HG03558 (cell line): ENCODE data around the gene VAT1L.

Experiments
- ATAC-seq: cut with Tn5 transposase; IDR thresholded peaks from one replicate; pipeline ENCODE4 v1.9.1; 2021; ENCODE audit warnings: moderate number of reproducible peaks; ENCODE audit not compliant: unreplicated experiment; ENCODE audit errors: extremely low read depth

Gene VAT1L

GRCh38 chr16:77827032-77827431 is 38.7 kb downstream of the VAT1L start:
- no peak for ATAC-seq

GRCh38 chr16:77833921-77834634 is 45.7 kb downstream of the VAT1L start:
- ATAC-seq, result no peak

GRCh38 chr16:77834635-77835540 is 46.5 kb downstream of the VAT1L start:
- ATAC-seq, result no peak

DNA sequence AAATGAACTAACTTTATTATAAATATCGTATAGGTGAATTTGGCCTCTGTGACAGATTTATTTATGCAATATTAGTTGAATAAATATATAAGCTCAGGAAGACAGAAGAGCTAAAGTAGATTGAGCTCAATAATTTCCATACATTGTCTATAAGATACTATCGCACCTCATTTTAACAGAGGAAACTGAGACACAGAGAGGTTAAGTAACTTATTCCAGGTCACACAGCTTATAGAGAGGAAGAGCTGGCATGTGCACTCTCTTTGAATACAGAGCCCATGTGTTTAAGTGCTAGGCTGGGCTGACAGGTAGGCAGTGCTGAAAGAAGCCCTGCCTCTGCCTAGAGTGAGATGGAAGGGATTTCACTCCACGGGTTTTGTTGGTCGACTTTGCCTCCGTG is 48.4 kb downstream of the VAT1L start:
- ATAC-seq, result no peak

GRCh38 chr16:77838597-77839255 is 50.4 kb downstream of the VAT1L start:
- ATAC-seq, result no peak

GRCh38 chr16:77840093-77840492 is 51.7 kb downstream of the VAT1L start:
- ATAC-seq, result no peak

DNA sequence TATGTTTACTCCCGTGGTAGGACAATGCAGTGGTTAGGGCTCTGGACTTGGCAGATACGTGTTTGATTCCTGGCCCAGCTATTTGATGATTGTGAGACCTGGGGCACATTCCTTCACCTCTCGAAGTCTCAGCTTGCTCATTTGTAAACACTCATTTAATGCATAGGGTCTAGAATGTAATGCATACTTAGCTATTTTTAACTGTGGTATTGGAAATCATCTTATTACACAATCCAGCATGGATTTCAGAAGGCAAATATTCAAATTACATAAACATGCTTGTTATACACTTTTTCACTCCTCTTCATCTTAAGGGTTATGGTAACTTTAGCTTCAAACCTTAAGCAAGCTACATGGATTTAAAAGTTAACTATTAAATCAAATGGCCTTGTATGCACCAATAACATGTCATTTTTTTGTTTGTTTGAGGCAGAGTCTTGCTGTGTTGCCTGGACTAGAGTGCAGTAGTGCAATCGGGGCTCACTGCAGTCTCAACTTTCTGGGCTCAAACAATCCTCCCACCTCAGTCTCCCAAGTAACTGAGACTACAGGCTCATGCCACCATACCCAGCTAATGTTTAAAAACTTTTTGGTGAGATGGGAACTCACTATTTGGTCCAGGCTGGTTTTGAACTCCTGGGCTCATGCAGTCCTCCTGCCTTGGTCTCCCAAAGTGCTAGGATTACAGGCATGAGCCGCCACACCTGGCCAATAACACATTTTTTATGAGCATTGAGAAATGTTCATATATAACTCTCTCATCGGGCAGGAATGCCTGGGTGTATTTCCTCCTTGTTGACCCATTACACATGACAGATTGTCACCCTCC is 52.5 kb downstream of the VAT1L start:
- no peak for ATAC-seq

DNA sequence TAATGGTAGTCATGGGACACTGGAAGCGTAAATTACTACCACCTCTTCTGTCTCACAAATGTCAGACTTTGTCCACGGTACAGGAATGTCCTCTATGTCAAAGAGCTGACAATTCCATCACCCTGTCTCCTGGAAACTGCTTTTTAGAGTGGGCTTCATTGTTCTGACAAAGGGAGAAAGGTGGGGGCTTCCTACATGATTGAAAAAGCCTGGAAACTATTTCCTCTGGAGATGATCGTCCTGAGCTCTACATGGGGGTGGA is 53.1 kb downstream of the VAT1L start:
- ATAC-seq, result no peak

DNA sequence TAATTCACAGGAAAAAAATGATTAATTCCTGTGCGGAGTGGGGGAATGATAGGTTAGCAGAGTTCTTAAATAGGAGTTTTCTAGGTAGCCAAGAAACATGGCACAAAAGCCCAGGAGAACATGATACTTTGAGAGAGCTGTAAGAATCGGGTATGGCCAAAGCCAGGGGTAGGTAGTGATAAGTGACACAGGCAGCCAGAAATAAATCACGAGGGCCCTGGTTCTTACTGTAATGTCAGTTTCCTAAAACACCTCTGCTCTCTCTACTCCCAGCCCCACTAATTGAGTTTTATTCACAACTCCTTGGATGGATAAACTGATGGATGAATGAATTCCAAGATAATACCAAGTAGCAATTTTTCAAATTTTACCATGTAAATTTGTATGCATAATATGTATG is 54.1 kb downstream of the VAT1L start:
- ATAC-seq, result no peak

DNA sequence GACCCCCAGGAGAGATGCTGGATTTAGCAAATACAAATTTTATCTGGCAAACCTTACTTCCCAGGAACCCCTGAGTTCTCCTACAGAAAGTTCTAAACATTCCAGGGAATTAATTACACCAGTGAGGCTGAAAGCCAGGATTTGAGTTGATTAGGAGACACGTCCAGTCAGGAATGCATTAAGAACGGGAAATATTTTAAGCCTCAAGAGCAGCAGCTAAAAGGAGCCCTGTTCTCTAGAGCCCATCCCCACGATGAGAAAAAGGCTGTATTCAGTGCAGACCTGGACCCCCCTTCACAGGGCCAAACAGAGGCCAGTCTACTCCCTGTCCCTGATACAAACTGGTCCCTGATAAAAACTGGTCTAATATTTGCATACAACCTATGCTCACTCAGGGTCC is 55.0 kb downstream of the VAT1L start:
- ATAC-seq, result no peak

DNA sequence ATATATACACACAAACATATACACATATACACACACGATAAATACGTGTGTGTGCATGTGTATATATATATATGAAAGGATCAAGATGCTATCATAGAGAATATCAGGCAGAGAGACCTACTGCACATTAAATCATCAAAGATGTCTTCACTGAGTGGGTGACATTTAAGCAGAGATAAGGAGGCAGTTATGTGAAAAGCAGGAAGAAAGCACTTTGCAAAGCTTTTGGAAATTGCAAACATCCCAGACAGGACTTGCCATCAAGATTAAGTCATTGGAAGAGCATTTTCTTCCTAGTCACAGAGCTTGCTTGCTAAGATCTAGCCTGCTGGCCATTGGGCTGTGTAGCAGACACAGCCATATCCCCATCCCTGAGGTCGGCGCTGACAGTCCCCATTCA is 56.4 kb downstream of the VAT1L start:
- ATAC-seq, result no peak

GRCh38 chr16:77849646-77850258 is 61.4 kb downstream of the VAT1L start:
- no peak for ATAC-seq

DNA sequence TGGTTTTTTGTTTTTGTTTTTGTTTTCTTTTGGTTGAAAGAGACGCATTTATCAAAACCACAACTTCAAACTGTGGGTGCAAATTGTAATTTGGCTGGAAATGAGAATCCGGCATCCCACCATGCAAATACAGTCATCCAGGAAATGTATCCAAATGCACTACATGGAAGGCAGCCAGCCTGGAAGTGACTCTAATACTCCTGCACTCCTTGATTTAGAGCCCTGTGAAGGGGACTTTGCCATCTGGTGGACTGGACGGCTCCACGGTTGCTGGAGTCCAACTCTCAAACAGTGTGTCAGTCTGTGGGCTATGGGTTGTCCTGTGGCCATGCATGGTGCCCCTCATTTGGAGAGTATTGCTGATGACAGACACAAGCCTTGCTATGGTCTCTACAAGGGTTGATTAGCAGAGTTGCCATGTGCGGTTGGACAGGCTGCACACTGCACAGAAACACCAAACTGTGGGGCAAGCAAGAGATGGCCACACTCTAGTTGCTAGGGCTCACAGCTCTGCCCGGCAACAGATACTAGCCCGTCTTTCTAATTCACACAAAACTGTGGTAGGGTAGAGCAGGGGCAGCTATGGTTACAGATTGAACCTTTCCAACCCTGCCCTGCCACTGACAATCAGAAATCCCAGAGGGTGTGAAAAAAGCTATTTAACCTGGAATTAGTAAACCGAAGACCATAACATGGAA is 62.4 kb downstream of the VAT1L start:
- ATAC-seq, result no peak

DNA sequence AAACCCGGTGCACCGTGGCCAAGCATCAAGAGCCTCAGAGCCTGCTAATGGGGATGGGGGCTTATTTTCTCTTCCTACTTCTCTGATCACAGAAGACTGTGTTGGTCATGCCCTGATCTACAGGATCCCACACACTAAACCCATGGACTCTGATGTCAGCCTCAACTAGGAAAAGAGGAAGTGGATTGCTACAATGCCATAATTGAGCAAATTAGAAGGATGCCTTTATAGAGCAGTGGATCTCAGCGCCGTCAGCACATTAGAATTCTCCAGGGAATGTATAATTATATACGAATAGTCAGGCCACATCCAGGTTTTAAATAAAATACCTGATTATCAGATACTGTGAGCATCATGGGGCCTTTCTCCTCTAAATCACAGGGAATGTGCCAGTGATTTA is 64.8 kb downstream of the VAT1L start:
- no peak for ATAC-seq

DNA sequence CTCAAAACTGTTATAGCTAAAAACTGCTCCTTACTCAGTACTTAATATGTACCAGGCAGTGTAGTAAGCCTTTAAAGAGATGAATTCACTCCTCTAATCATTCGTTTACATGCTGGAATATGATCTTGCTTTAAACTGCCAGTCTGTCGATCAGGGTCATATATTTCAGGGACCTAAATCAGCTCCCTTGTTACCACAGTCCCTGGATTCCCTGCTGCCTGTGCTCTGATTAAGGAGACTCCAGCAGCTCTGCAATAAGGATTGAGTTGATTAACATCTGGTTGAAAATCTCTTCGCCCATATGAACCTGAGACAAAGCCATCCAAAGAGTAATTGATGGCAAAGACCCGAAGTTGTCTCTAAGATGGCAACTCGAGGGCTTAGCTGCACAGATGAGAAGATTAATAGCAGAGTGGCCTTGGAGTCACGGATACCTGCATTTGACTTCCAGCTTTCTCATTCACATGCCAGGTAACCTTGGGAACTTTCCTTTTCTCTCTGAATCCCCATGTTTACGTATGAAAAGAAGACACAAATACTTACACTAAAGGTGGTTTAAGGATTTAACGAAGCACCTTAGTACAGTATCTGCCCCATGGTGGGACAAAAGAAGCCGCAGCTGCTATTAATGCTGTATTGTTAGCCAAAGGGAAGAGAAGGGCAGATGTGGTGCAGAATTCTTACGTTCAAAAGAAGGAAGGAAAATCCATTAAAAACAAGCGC is 68.2 kb downstream of the VAT1L start:
- no peak for ATAC-seq

- no peak for ATAC-seq
Measured at GRCh38 chr16:77858060-77858459, 69.7 kb downstream of the VAT1L start.

DNA sequence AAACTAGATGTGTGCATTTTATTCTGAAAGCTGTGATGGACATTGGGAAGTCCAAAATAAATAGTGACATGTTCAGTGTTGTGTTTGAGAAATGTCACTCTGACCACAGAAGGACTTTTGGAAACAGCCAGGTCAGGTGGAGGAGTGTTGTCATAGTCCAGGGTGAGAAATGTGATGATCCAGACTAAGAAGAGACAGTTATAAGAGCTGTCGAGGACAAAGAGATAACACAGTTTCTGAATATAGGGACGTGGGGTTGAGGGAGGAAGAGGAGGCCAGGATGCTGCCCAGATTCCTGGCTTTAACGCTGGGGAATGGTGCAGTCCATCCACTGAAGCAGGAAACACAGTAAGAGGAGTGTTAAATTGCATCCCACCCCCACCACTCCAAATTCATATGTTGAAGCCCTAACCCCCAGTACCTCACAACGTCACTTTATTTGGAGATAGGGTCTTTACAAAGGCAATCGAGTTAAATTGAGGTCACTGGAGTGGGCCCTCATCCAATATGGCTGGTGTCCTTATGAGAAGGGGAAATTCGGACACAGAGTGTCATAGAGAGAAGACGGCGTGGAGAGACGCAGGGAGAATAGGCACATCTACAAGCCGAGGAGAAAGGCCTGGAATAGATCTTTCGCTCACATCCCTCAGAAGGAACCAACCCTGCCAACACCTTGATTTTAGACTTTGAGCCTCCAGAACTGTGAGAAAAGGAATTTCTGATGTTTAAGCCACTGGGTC is 71.3 kb downstream of the VAT1L start:
- ATAC-seq, result no peak

- ATAC-seq, result no peak
Measured at GRCh38 chr16:77860953-77861352, 72.6 kb downstream of the VAT1L start.
